ENCODE measurements around the gene WDR70. TPM values are rescaled to one million over a fixed set of nuclear protein-coding genes. Genes with fewer than 3 reads are reported as not detected.

Gene WDR70
- total and polyA plus RNA-seq, 2 donors (not counting 3 experiments of a cell fraction or from before 2014, with no cell fraction given) = 6.7 to 37.3 TPM

- ChIA-PET POLR2A (no interaction called here), CTCF (interaction anchor here (3.5 to 6.6 kb wide), 2 partner anchors 12 to 33 kb away, joined by 12 to 59 read pairs; no protein-coding TSS in a partner anchor)
- BruUV-seq (replicated peaks) = no TSS peak
- H3K9me1 ChIP-seq (replicated peaks; ENCODE audit: control insufficient read depth, extremely low read depth, insufficient read depth, low read length) = no peaks in the 10 kb centered on the region
- DNase-seq (ENCODE audit: low read depth, low spot score) = no peak
- no peaks in the 10 kb centered on the region for H3K9me3 ChIP-seq (replicated peaks; ENCODE audit: control insufficient read depth, insufficient read depth, low read length)
- no peaks in the 10 kb centered on the region for H4K20me1 ChIP-seq (replicated peaks; ENCODE audit: control insufficient read depth, extremely low read depth, insufficient read depth, low read length)
- H3K36me3 ChIP-seq (ENCODE audit: control insufficient read depth in 2 of 2, extremely low read depth in 1 of 2, insufficient read depth in 2 of 2, low read length in 2 of 2) = no peaks in the 10 kb centered on the region
- H3K4me3 ChIP-seq (replicated peaks in 1 of 3; ENCODE audit: insufficient read depth in 1 of 3, low read depth in 1 of 3, low read length in 3 of 3) = no peak overlapping the region
- H3K9ac ChIP-seq (replicated peaks; ENCODE audit: extremely low read depth, insufficient read depth, low read length) = no peak overlapping the region
- no peak overlapping the region for H3K27ac ChIP-seq (ENCODE audit: insufficient read depth, low read depth, low read length)
- TF ChIP-seq MYC (IDR thresholded peaks at IDR 0.05; ENCODE audit: low read depth, low read length) = no peak
- TF ChIP-seq CTCF (IDR thresholded peaks at IDR 0.05; ENCODE audit: extremely low read depth in 1 of 2, insufficient read depth in 1 of 2, low read depth in 1 of 2, low read length in 2 of 2) = no peak
- TF ChIP-seq POLR2AphosphoS5 (IDR thresholded peaks at IDR 0.05; ENCODE audit: insufficient read depth, low read depth, low read length) = no peak
- no peak for TF ChIP-seq GATA2 (IDR thresholded peaks at IDR 0.05; ENCODE audit: insufficient read depth, insufficient read length, low read depth, low read length)
- no peak for TF ChIP-seq EZH2 (IDR thresholded peaks at IDR 0.05; ENCODE audit: borderline replicate concordance, low read depth, low read length, severe bottlenecking)
- no peak for TF ChIP-seq FOS (IDR thresholded peaks at IDR 0.05; ENCODE audit: borderline replicate concordance, insufficient read depth, low read length)
- no peak for TF ChIP-seq MAX (IDR thresholded peaks at IDR 0.05; ENCODE audit: insufficient read depth, insufficient read length)
- no peaks in the 10 kb centered on the region for H3K79me2 ChIP-seq (ENCODE audit: control insufficient read depth, insufficient read depth, low read length)
- FAIRE-seq = no peak
- no peak overlapping the region for H2AFZ ChIP-seq (ENCODE audit: low read depth, low read length)
- dilution Hi-C loops (cut with MboI; ENCODE audit: extremely low pct_ligation_motif_present, low sequenced_read_pairs) = no loop called here
- no peaks in the 10 kb centered on the region for H3K27me3 ChIP-seq (ENCODE audit: control insufficient read depth in 2 of 2, insufficient read depth in 2 of 2, low read length in 2 of 2)
- no peak overlapping the region for H3K4me2 ChIP-seq (ENCODE audit: insufficient read depth, low read length)
- intact Hi-C loops (cut with micrococcal nuclease) = no loop called here
- H3K4me1 ChIP-seq (ENCODE audit: control insufficient read depth, extremely low read depth, insufficient read depth, low read length) = peaks cover 29% of the 10 kb centered on the region
Observed at GRCh38 chr5:37724395-37725125, 345.4 kb downstream of the WDR70 start.
